Effector memory CD8-positive, alpha-beta T cell (primary cell): ENCODE results near the gene TECPR2.
"Not testable (repeated sequence)": the region's sequence is repeated elsewhere in the genome, so short reads cannot be mapped to it uniquely, and the experiment has no call there.

ENCODE experiments used
- ATAC-seq: fragments of 150-1000 bp; cut with Tn5 transposase; replicated peaks from 2 replicates; pipeline ENCODE4 v1.10.0; 2021; ENCODE audit warnings: mild to moderate bottlenecking, moderate library complexity
- DNase-seq, 3 experiments: peaks; one replicate each; pipeline ENCODE4 v3.0.0; 2021
- H3K27ac Mint-ChIP-seq, 2 donors: one replicate each; pipeline ENCODE4 v1.8.0; 2022; ENCODE audit warnings: mild to moderate bottlenecking in 2 of 2, mixed read lengths in 2 of 2, moderate library complexity in 2 of 2
- H3K27me3 Mint-ChIP-seq, 2 donors: one replicate each; pipeline ENCODE4 v1.8.0; 2022; ENCODE audit warnings: mixed read lengths in 2 of 2
- H3K36me3 Mint-ChIP-seq: one replicate; pipeline ENCODE4 v1.8.0; 2022; ENCODE audit warnings: mild to moderate bottlenecking, moderate library complexity, mixed read lengths; ENCODE audit not compliant: insufficient read depth
- H3K4me1 Mint-ChIP-seq, 2 donors: one replicate each; pipeline ENCODE4 v1.8.0; 2022; ENCODE audit warnings: low read depth in 2 of 2, mixed read lengths in 2 of 2
- H3K4me3 Mint-ChIP-seq, 2 donors: one replicate each; pipeline ENCODE4 v1.8.0; 2022; ENCODE audit warnings: mild to moderate bottlenecking in 2 of 2, mixed read lengths in 2 of 2, moderate library complexity in 2 of 2
- H3K9me3 Mint-ChIP-seq, 2 donors: one replicate each; pipeline ENCODE4 v1.8.0; 2022; ENCODE audit warnings: mixed read lengths in 2 of 2

The TECPR2 gene

DNA sequence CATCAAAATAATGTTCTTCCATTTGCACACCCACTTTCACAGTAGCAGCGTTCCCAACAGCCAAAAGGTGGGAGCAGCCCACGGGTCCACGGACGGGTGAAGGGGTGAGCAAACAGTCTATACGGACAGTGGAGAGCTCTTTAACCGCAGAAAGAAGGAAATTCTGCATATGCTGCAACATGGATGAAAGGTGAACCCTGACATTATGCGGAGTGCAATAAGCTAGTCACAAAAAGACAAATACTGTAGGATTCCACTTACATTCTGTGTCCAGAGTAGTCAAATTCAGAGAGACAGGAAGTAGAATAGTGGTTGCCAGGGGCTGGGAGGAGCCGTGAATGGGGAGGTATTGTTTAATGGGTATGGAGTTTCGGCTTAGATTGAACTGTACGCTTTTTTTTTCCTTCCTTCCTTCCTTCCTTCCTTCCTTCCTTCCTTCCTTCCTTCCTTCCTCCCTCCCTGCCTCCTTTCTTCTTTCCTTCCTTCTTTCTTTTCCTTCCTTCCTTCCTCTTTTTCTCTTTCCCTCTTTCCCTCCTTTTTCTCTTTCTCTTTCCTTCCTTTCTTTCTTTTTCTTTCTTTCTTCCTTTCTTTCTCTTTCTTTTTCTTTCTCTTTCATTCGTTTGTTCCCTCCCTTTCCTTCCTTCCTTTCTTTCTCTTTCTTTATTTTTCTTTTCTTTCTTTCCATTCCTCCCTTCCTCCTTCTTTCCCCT is 162.6 kb downstream of the TECPR2 start:
- H3K27me3 Mint-ChIP-seq: no peaks in the 10 kb centered on the region
- H3K36me3 Mint-ChIP-seq: no peaks in the 10 kb centered on the region
- ATAC-seq (peak; percentile 67), DNase-seq (peak in 2 of 3 experiments; percentile 38 to 42)
- H3K4me1 Mint-ChIP-seq: peaks cover 19 to 21% of the 10 kb centered on the region in 2 donors
- H3K27ac Mint-ChIP-seq: peak overlapping the region; percentile 52 to 81
- peak overlapping the region; percentile 84 to 86 for H3K4me3 Mint-ChIP-seq
- H3K9me3 Mint-ChIP-seq: no peaks in the 10 kb centered on the region

DNA sequence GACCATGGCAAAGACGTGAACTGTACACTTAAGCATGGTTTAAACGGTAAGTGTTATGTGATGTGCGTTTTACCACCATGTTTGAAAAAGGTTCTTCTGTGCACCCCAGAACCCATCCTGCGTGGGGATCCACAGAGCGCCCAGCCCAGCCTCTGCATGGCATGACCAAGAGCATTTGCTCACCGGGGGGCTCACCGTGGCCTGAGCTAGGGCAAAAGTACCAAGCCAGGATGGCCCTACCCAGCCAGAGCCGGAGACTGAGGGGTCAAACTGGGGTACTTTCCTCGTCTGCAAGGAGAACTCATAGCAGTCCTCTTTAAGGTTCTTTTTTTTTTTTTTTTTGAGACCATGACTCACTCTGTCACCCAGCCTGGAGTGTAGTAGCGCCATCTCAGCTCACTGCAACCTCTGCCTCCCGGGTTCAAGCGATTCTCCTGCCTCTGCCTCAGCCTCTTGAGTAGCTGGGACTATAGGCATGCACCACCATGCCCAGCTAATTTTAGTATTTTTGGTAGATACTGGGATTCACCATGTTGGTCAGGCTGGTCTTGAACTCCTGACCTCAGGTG is 163.3 kb downstream of the TECPR2 start:
- no peaks in the 10 kb centered on the region for H3K36me3 Mint-ChIP-seq
- H3K27ac Mint-ChIP-seq: peak overlapping the region; percentile 52 to 81
- H3K4me1 Mint-ChIP-seq: peaks cover 19 to 21% of the 10 kb centered on the region in 2 donors
- DNase-seq (no peak), ATAC-seq (no peak)
- H3K4me3 Mint-ChIP-seq: peak overlapping the region; percentile 84 to 86
- H3K9me3 Mint-ChIP-seq: no peaks in the 10 kb centered on the region
- no peaks in the 10 kb centered on the region for H3K27me3 Mint-ChIP-seq

DNA sequence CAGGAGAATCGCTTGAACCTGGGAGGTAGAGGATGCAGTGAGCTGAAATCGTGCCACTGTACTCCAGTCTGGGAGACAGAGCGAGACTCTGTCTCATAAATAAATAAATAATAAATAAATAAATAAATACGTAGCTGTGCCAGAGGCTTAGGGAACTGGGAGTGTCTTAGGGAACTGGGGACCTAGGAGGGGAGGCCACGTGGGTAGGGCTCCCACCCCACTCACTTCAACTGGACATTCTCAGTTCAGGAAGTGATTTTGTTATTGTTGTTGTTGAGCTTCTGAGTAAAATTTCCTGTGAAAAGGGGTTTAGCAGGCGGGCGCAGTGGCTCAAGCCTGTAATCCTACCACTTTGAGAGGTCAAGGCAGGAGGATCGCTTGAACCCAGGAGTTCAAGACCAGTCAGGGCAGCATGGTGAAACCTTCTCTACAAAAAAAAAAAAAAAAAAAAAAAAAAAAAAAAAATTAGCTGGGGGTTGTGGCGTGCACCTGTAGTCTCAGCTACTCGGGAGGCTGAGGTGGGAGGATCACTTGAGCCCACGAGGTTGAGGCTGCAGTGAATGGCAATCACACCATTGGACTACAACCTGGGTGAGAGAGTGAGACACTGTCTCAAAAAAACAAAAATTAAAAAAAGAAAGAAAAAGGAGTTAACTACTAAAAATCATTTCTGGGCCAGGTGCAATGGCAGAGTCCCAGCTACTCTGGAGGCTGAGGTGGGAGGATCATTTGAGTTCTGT is 165.9 kb downstream of the TECPR2 start:
- ATAC-seq (no peak), DNase-seq (no peak)
- Mint-ChIP-seq H3K27ac (no peak overlapping the region), H3K27me3 (no peaks in the 10 kb centered on the region), H3K4me1 (peaks cover 15% of the 10 kb centered on the region in 2 donors), H3K4me3 (no peak overlapping the region), H3K36me3 (peaks cover 4% of the 10 kb centered on the region), H3K9me3 (no peaks in the 10 kb centered on the region)

DNA sequence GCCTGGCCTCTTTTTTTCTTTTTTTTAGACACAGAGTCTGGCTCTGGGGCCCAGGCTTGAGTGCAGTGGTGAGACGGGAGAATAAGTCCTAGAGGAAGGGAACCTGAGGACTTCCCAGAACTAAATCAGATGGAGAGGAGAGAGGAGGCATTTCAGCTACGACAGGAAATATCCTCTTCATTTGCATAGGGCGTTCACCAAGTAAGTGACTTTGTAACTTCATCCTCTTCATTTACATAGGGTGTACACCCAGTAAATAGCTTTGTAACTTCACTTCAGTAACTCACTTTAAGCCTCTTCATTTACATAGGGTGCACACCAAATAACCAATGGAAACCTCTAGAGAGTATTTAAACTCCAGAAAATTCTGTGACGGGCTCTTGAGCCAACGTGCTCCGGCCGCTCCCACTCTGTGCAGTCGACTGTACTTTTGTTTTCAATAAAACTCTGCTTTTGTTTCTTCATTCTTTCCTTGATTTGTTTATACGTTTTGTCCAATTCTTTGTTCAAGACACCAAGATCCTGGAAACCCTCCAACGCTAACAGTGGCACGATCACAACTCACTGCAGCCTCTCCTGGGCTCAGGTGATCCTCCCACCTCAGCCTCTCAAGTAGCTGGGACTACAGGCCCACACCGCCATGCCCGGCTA is 168.2 kb downstream of the TECPR2 start:
- H3K27me3 Mint-ChIP-seq: no peaks in the 10 kb centered on the region
- DNase-seq: no peak
- peaks cover under 1 to 2% of the 10 kb centered on the region in 2 donors for H3K4me1 Mint-ChIP-seq
- H3K27ac Mint-ChIP-seq: no peak overlapping the region
- H3K9me3 Mint-ChIP-seq: no peaks in the 10 kb centered on the region
- peaks cover 4% of the 10 kb centered on the region for H3K36me3 Mint-ChIP-seq
- ATAC-seq: peak; percentile 14
- no peak overlapping the region for H3K4me3 Mint-ChIP-seq

DNA sequence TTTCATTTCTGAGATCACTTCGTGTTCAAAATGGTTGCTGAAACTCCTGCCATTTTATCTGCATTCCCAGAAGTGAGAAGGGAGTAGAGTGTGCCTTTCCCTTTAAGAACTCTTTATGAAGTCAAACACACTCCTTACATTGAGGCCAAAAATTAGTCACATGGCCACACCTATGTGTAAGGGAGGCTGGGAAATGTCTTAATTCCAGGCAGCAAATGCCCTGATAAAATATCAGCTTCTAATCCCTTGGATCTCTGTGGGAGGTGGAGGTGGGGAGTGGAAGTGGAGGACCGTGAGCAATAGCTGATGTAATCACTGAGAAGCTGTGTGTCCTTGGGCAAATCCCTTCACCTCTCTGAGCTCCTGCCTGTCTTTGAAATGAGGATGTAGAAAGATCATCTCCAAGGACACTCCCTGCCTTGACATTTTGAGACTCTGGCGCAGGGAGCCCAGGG is 169.5 kb downstream of the TECPR2 start:
- Mint-ChIP-seq H3K4me1 (no peaks in the 10 kb centered on the region), H3K9me3 (no peaks in the 10 kb centered on the region), H3K27ac (no peak overlapping the region), H3K36me3 (peaks cover 4% of the 10 kb centered on the region), H3K27me3 (no peaks in the 10 kb centered on the region), H3K4me3 (no peak overlapping the region)
- ATAC-seq: no peak
- DNase-seq: no peak

DNA sequence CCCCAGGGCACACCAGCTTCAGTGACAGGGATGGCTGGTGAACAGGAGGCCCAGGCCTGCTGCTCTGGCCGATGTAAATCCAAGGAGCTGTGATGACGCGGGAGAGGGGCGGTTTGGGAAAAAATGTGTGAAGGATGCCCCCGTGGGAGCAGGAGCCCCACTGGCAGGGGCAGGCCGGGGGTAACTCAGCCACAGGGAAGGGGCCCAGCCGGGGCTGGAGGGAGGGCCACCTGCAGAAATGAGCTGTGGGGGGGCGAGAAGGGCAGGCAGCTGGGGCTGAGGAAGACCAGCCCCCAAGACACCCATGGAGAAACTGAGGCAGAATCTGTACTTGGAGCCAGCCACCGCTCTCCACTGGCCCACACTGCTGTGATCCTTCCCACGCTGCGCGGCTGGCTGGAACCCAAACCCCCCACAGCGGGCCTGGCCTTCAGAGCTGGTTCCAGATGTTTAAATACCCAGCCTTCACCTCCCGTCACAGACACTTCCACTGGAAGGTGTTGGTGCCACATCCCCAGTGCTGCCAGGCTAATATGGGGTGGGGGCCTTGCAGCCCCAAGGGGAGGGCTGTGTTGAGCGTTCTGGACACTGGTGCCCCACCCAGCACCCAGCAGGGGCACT is 175.3 kb downstream of the TECPR2 start:
- no peak for ATAC-seq
- Mint-ChIP-seq H3K9me3 (no peaks in the 10 kb centered on the region), H3K27me3 (peaks cover 8% of the 10 kb centered on the region in 2 donors), H3K36me3 (no peaks in the 10 kb centered on the region), H3K4me1 (no peaks in the 10 kb centered on the region), H3K4me3 (no peak overlapping the region), H3K27ac (no peak overlapping the region)
- no peak for DNase-seq

DNA sequence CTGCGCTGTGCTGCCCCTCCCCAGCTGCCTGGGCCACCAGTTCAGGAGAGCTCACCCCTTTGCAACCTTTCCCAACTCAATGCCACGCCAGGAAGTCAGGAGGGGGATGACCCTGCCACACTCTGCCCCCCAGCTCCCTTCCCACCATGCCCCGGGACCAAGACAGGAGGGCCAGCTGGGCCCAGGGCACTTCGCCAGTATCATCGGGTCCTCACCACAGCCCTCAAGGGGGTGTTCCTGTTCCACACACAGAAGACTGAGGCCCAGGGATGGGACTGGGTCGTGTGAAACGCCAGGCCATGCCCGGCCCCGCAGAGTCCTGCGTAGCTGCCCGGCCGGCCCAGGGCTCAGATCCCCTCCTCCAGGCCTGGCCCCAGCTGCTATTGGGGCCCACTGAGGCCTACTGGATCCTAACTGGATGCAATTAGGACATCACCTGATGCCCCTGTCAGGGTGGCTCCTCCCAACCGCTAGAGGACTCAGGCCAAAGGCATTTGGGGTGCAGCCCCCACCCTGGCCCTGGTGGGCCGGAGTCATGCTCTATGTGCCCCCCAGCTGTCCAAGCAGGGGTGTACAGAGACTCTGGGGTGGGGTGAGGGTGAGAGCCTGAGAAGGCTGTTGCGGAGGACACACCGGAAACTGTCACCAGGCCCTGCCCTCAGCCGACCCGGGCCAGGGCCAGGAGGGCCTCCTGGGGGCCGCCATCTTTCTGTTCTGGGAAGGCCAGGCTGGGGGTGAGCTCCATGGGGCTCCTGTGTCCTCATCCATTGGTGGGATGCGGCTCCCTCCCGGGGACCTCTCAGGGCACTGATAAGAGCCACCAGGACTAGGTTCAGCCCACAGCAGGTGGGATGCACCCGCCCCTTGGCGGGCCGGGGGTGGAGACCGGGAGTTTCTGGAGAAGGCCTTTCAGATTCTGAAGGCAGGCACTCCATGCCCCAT is 176.1 kb downstream of the TECPR2 start:
- no peaks in the 10 kb centered on the region for H3K36me3 Mint-ChIP-seq
- H3K4me3 Mint-ChIP-seq: no peak overlapping the region
- no peak for ATAC-seq
- H3K4me1 Mint-ChIP-seq: no peaks in the 10 kb centered on the region
- H3K27me3 Mint-ChIP-seq: peaks cover 15% of the 10 kb centered on the region in 2 donors
- H3K9me3 Mint-ChIP-seq: no peaks in the 10 kb centered on the region
- DNase-seq: no peak
- H3K27ac Mint-ChIP-seq: no peak overlapping the region

DNA sequence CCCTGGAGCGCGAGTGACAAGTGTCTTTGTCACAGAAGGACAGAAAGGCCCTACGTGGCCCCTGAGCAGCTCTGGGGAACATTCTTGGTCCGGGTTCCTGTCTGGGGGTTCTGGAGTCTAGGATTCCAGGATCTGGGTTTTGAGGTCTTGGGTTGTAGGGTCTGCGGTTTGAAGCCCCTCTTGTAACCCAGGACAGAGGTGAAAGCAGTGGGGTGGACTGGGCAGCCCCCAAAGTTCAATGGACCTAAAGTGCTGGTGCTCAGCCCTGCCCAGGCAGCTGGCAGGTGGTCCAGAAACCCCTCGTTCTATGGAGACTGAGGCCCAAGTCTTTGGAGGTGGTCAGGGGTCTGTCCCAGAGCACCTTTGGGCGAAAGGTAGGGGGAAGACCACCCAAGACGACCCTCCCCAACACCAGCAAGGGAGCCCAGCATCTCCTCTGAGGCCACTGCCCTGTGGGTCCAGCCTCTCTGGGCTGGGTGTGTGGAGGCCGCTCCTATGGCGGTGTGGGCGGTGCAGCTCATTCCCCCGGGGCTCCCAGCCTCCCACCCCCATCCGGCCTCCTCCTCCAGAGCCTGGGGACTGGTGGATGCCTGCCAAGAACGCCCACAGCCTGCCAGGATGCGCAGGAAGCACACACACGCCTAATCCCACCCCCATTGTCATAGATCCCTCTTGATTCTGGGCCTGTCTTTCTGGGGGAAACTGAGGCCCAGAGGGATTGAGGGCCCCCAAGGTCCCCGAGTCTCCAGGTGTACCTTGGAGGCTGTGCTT is 177.0 kb downstream of the TECPR2 start:
- ATAC-seq (no peak), DNase-seq (no peak)
- no peak overlapping the region for H3K4me3 Mint-ChIP-seq
- H3K36me3 Mint-ChIP-seq: no peaks in the 10 kb centered on the region
- H3K27ac Mint-ChIP-seq: no peak overlapping the region
- H3K4me1 Mint-ChIP-seq: peaks cover 0 to 2% of the 10 kb centered on the region in 2 donors
- peaks cover 19 to 21% of the 10 kb centered on the region in 2 donors for H3K27me3 Mint-ChIP-seq
- H3K9me3 Mint-ChIP-seq: no peaks in the 10 kb centered on the region

DNA sequence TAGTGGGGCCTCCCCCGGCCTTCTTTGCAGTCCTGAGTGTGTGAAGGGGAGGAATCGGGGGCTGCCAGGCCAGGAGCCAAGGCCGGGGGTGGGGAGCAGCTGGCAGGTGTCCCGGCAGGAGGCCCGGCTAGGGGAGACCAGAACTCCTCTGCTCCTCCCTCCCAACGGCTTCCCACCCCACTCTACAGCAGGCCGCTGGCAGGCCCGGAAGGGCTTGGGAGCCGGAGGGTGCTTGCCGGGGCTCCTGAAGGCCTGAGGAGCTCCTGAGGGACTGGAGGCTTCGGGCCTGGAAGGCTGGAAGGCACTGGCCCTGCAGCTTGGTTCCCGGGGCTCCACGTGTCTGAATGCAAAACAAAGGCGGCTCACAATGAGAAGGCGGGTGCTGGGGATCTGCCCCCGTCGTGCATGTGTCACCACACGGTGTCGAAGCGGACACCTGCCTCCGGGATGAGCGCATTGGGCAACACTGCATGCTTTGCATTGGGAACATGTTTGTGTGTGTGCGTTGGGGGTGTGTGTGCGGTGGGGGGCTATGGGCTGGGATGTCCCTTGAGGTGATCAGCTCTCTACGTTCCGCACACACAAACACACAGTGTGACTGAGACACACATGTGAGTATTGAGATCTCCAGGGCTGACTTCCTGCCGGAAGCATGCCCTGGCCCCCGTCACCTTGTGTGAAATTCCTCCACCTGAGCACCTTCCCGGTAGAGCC is 177.7 kb downstream of the TECPR2 start:
- Mint-ChIP-seq H3K4me3 (no peak overlapping the region), H3K27ac (no peak overlapping the region), H3K27me3 (peaks cover 25 to 28% of the 10 kb centered on the region in 2 donors), H3K36me3 (no peaks in the 10 kb centered on the region), H3K9me3 (no peaks in the 10 kb centered on the region), H3K4me1 (peaks cover 3 to 5% of the 10 kb centered on the region in 2 donors)
- ATAC-seq (no peak), DNase-seq (no peak)

DNA sequence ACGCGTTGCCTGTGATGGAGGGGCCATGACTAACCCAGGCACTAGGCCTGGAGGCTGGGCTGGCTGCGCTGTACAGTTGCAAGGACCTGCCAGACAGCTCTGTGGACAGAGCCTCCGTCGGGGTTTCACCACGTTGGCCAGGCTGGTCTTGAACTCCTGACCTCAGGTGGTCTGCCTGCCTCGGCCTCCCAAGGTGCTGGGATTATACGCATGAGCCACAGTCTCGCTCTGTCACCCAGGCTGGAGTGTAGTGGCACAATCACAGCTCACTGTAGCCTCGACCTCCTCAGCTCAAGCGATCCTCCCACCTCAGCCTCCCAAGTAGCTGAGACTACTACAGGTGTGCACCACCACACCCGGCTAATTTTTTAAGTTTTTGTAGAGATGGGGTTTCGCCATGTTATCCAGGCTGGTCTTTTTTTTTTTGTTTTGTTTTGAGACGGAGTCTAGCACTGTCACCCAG is 178.3 kb downstream of the TECPR2 start:
- not testable (repeated sequence) for H3K9me3 Mint-ChIP-seq, ATAC-seq, H3K4me1 Mint-ChIP-seq, H3K27ac Mint-ChIP-seq, H3K4me3 Mint-ChIP-seq, DNase-seq, H3K36me3 Mint-ChIP-seq
- peaks cover 30 to 34% of the 10 kb centered on the region in 2 donors for H3K27me3 Mint-ChIP-seq

DNA sequence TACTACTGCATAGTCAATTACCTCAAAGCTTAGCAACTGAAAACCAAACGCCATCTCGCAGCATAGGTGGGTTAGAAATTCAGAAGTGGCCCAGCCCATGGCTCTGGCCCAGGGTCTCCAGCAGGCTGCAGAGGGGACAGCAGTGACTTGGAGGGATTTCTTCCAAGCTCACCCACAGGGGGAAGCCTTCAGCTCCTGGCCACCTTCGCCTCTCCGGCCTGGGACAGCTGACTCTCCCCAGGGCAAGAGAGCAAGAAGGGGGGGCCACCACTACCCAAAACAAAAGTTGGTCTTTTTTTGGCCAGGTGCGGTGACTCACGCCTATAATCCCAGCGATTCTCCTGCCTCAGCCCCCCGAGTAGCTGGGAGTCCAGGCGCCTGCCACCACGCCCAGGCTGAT is 179.0 kb downstream of the TECPR2 start:
- Mint-ChIP-seq H3K4me3 (no peak overlapping the region), H3K27me3 (peaks cover 31 to 38% of the 10 kb centered on the region in 2 donors), H3K9me3 (no peaks in the 10 kb centered on the region), H3K36me3 (no peaks in the 10 kb centered on the region), H3K4me1 (peaks cover 3 to 7% of the 10 kb centered on the region in 2 donors), H3K27ac (no peak overlapping the region)
- DNase-seq: no peak
- ATAC-seq: no peak
